Keratinocyte (primary cell): Measurements from ENCODE around the gene GMFB. TPM values are rescaled to one million over a fixed set of nuclear protein-coding genes. Genes with fewer than 3 reads are reported as not detected.

Source experiments
- DNase-seq: peaks from one replicate; pipeline ENCODE4 v3.0.0-alpha.2; 2011; ENCODE audit warnings: low read depth, missing footprints, low spot score
- FAIRE-seq: peaks from 2 replicates; lab custom pipeline; 2011; peaks lifted over from hg19 to GRCh38; lab: Jason Lieb, UNC
- H2AFZ ChIP-seq: 2 replicates; pipeline ENCODE4 v1.6.0; 2012; ENCODE audit warnings: low read length, control low read depth, inconsistent platforms; ENCODE audit not compliant: control insufficient read depth
- H3K27ac ChIP-seq: 2 replicates; pipeline ENCODE4 v1.5.1; 2011; ENCODE audit warnings: low read length; ENCODE audit not compliant: control insufficient read depth, insufficient read depth
- H3K27me3 ChIP-seq: 3 replicates; pipeline ENCODE4 v1.6.0; 2011; ENCODE audit warnings: low read length; ENCODE audit not compliant: control insufficient read depth, insufficient read depth; ENCODE audit errors: extremely low read depth
- H3K36me3 ChIP-seq, 2 experiments: 2 replicates in 1 of 2; 3 replicates in 1 of 2; pipeline ENCODE4 v1.5.1; 2011; ENCODE audit warnings: low read length in 2 of 2, mild to moderate bottlenecking in 1 of 2; ENCODE audit not compliant: control insufficient read depth in 2 of 2, insufficient read depth in 2 of 2; ENCODE audit errors: extremely low read depth in 1 of 2
- H3K4me1 ChIP-seq: 3 replicates; pipeline ENCODE4 v1.5.1; 2011; ENCODE audit warnings: low read length; ENCODE audit not compliant: control insufficient read depth, insufficient read depth; ENCODE audit errors: extremely low read depth
- H3K4me2 ChIP-seq: 3 replicates; pipeline ENCODE4 v1.6.0; 2011; ENCODE audit warnings: low read depth, low read length; ENCODE audit not compliant: control insufficient read depth, insufficient read depth; ENCODE audit errors: extremely low read depth
- H3K4me3 ChIP-seq, 3 experiments: fragments of 200-600 bp in 1 of 3; sonication (generic) in 1 of 3; 2 replicates in 2 of 3; 3 replicates in 1 of 3; pipeline ENCODE4 v1.5.1; 2011 to 2016; ENCODE audit warnings: low read length in 3 of 3, mild to moderate bottlenecking in 3 of 3, control low read depth in 2 of 3, inconsistent platforms in 1 of 3, low read depth in 1 of 3, mixed read lengths in 1 of 3, mixed run types in 1 of 3, moderate library complexity in 1 of 3; ENCODE audit not compliant: control insufficient read depth in 2 of 3, insufficient read depth in 2 of 3; ENCODE audit errors: extremely low read depth in 1 of 3
- H3K79me2 ChIP-seq: 2 replicates; pipeline ENCODE4 v1.6.0; 2012; ENCODE audit warnings: low read length; ENCODE audit not compliant: control insufficient read depth, insufficient read depth
- H3K9ac ChIP-seq: 3 replicates; pipeline ENCODE4 v1.6.0; 2011; ENCODE audit warnings: low read length; ENCODE audit not compliant: control insufficient read depth, insufficient read depth; ENCODE audit errors: extremely low read depth
- H3K9me1 ChIP-seq: 3 replicates; pipeline ENCODE4 v1.6.0; 2011; ENCODE audit warnings: low read length; ENCODE audit not compliant: control insufficient read depth, insufficient read depth; ENCODE audit errors: extremely low read depth
- H3K9me3 ChIP-seq: 2 replicates; pipeline ENCODE4 v1.5.1; 2012; ENCODE audit warnings: low read depth, low read length; ENCODE audit not compliant: control insufficient read depth
- H4K20me1 ChIP-seq: 3 replicates; pipeline ENCODE4 v1.6.0; 2011; ENCODE audit warnings: low read length; ENCODE audit not compliant: control insufficient read depth, insufficient read depth; ENCODE audit errors: extremely low read depth
- EZH2 ChIP-seq: IDR thresholded peaks from one replicate; pipeline ENCODE4 v1.6.1; 2012; ENCODE audit warnings: inconsistent platforms, mild to moderate bottlenecking, low read length, moderate library complexity
- dilution Hi-C: fragments of 300-500 bp; cut with MboI; formaldehyde crosslinking; loops from one replicate; pipeline ENCODE4 v1.7.0; 2020; ENCODE audit warnings: low sequenced_read_pairs; ENCODE audit not compliant: extremely low pct_ligation_motif_present
- polyA plus RNA-seq, 5 experiments: library from polyadenylated mRNA; depleted of rRNA in 3 of 5; stranded (reverse) in 3 of 5; stranded (forward) in 1 of 5; unstranded in 1 of 5; fragments of >200 nt; gene quantifications; 1 replicate in 1 of 5; 2 replicates in 3 of 5; 3 replicates in 1 of 5; pipeline versions ENCODE4 v1.2.1 to v1.2.3, GENCODE V29; 2011 to 2012; ENCODE audit warnings: missing spikeins in 2 of 5, low read depth in 1 of 5, low replicate concordance in 1 of 5
- TF ChIP-seq, protein P1 (sequence below), 3 experiments: IDR thresholded peaks in 1 of 3; conservative IDR thresholded peaks in 1 of 3; optimal IDR thresholded peaks in 1 of 3; 2 replicates in 2 of 3; 3 replicates in 1 of 3; pipeline versions ENCODE3 to v1.5.1; 2011; ENCODE audit warnings: low read length in 3 of 3, mild to moderate bottlenecking in 3 of 3, moderate library complexity in 2 of 3, control low read depth in 1 of 3, inconsistent platforms in 1 of 3; ENCODE audit not compliant: insufficient read depth in 2 of 3; ENCODE audit errors: extremely low read depth in 1 of 3

Gene GMFB
- polyA plus RNA-seq, 1 donor (not counting 4 experiments of a cell fraction or from before 2014, with no cell fraction given) = 50.5 TPM

DNA sequence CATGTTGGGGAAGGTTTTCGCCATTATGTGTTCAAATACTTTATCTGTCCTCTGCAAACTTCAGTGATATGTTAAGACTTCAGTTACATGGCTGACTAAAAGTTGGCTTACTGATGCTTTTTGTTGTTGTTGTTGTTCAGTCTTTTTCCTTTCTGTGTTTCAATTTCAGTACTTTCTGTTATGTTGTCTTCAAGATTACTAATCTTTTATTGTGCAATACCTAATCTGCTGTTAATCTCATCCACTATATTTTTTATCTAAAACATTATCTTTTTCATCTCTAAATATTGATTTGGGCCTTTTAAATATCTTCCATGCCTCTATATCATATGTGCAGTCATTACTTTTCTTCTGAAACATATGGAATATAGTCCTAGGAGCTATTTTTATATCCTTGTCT is 27.9 kb upstream of the GMFB start:
- dilution Hi-C loops = no loop called here
- no peak for FAIRE-seq
- H3K4me1 ChIP-seq = no peaks in the 10 kb centered on the region

DNA sequence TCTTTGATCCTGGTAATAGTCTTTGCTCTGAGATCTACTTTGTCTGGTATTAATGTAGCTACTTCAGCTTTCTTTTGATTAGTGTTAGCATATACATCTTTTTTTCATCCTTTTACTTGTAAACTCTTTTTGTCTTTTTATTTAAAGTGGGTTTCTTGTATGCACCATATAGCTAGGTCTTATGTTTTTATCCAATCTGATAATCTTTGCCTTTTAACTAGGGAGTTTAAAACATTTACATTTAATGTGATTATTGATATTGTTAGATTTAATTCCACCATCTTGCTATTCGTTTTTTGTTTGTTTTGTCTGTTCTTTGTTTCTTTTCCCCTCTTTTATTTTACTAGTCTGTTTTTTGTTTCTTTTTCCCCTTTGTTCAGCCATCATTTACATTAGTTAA is 26.9 kb upstream of the GMFB start:
- no peak overlapping the region for H3K27ac ChIP-seq
- no peak overlapping the region for H2AFZ ChIP-seq
- no peak overlapping the region for H3K9ac ChIP-seq
- no peaks in the 10 kb centered on the region for H3K9me3 ChIP-seq
- H3K36me3 ChIP-seq = no peaks in the 10 kb centered on the region
- no peaks in the 10 kb centered on the region for H4K20me1 ChIP-seq
- FAIRE-seq (no peak), DNase-seq (no peak)
- TF ChIP-seq, protein P1, sequence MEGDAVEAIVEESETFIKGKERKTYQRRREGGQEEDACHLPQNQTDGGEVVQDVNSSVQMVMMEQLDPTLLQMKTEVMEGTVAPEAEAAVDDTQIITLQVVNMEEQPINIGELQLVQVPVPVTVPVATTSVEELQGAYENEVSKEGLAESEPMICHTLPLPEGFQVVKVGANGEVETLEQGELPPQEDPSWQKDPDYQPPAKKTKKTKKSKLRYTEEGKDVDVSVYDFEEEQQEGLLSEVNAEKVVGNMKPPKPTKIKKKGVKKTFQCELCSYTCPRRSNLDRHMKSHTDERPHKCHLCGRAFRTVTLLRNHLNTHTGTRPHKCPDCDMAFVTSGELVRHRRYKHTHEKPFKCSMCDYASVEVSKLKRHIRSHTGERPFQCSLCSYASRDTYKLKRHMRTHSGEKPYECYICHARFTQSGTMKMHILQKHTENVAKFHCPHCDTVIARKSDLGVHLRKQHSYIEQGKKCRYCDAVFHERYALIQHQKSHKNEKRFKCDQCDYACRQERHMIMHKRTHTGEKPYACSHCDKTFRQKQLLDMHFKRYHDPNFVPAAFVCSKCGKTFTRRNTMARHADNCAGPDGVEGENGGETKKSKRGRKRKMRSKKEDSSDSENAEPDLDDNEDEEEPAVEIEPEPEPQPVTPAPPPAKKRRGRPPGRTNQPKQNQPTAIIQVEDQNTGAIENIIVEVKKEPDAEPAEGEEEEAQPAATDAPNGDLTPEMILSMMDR (optimal IDR thresholded peaks at IDR 0.05 in 1 of 3, IDR thresholded peaks at IDR 0.05 in 1 of 3, conservative IDR thresholded peaks at IDR 0.05 in 1 of 3; ENCODE audit: extremely low read depth in 1 of 3, insufficient read depth in 2 of 3, low read length in 3 of 3) = no peak
- TF ChIP-seq EZH2 = no peak
- no peaks in the 10 kb centered on the region for H3K27me3 ChIP-seq
- no peak overlapping the region for H3K4me2 ChIP-seq
- no peak overlapping the region for H3K4me3 ChIP-seq
- peaks cover 3% of the 10 kb centered on the region for H3K4me1 ChIP-seq
- dilution Hi-C loops = no loop called here
- H3K79me2 ChIP-seq = peaks cover 36% of the 10 kb centered on the region
- no peaks in the 10 kb centered on the region for H3K9me1 ChIP-seq

More for the DNA sequence above, 27.9 kb upstream of the GMFB start:
- H3K9me3 ChIP-seq = no peaks in the 10 kb centered on the region
- H3K27ac ChIP-seq = no peak overlapping the region
- TF ChIP-seq, protein P1 (optimal IDR thresholded peaks at IDR 0.05 in 1 of 3, IDR thresholded peaks at IDR 0.05 in 1 of 3, conservative IDR thresholded peaks at IDR 0.05 in 1 of 3; ENCODE audit: extremely low read depth in 1 of 3, insufficient read depth in 2 of 3, low read length in 3 of 3) = no peak
- no peak for TF ChIP-seq EZH2
- no peaks in the 10 kb centered on the region for H3K9me1 ChIP-seq
- H3K36me3 ChIP-seq = no peaks in the 10 kb centered on the region
- H2AFZ ChIP-seq = no peak overlapping the region
- H3K27me3 ChIP-seq = no peaks in the 10 kb centered on the region
- no peak for DNase-seq
- H4K20me1 ChIP-seq = no peaks in the 10 kb centered on the region
- no peak overlapping the region for H3K4me3 ChIP-seq
- H3K4me2 ChIP-seq = no peak overlapping the region
- no peak overlapping the region for H3K9ac ChIP-seq
- peaks cover 26% of the 10 kb centered on the region for H3K79me2 ChIP-seq
